ENCODE results near the gene PMS2. TPM values are rescaled to one million over a fixed set of nuclear protein-coding genes. Genes with fewer than 3 reads are reported as not detected.

The PMS2 gene
- total RNA-seq, 1 donor from 2014 or later: 5.6 TPM

DNA sequence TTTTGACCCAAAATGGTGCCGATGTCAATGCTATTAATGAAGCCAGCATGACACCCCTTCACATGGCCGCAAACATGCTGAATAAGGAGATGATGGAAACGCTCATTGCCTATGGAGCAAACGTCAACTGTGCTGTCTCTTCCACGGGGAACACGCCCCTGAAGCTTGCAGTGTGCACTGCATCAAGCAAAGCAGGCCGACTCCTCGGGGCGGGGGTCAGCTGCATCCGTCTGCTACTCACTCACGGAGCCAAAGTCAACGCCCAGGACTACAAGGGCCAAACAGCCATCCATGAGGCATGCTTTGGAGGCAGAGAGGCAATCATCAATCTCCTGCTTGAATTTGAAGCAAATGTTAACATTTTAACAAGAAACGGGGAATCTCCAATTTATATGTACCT, 26.8 kb upstream of the PMS2 start:
- H3K27me3 ChIP-seq (ENCODE audit: low read depth): no peaks in the 10 kb centered on the region
- intact Hi-C loops (cut with micrococcal nuclease): no loop called here

GRCh38 chr7:6035165-6035564, 26.3 kb upstream of the PMS2 start:
- intact Hi-C loops (cut with micrococcal nuclease): no loop called here

More for the DNA sequence above, 26.8 kb upstream of the PMS2 start:
- no peak for DNase-seq
- no peak for TF ChIP-seq CTCF (IDR thresholded peaks at IDR 0.05; ENCODE audit: borderline replicate concordance)
- H3K27ac ChIP-seq (replicated peaks): no peak overlapping the region
- peaks cover 89% of the 10 kb centered on the region for H3K36me3 ChIP-seq
- peaks cover 16% of the 10 kb centered on the region for H3K4me1 ChIP-seq
- H3K9me3 ChIP-seq (replicated peaks): no peaks in the 10 kb centered on the region
- H3K4me3 ChIP-seq: no peak overlapping the region

GRCh38 chr7:6032641-6033040, 23.8 kb upstream of the PMS2 start:
- no peaks in the 10 kb centered on the region for H3K27me3 ChIP-seq (ENCODE audit: low read depth)
- H3K4me3 ChIP-seq: no peak overlapping the region
- DNase-seq: no peak
- peaks cover 81% of the 10 kb centered on the region for H3K36me3 ChIP-seq
- no peak for TF ChIP-seq CTCF (IDR thresholded peaks at IDR 0.05; ENCODE audit: borderline replicate concordance)
- no peaks in the 10 kb centered on the region for H3K9me3 ChIP-seq (replicated peaks)
- peaks cover 17% of the 10 kb centered on the region for H3K4me1 ChIP-seq
- no peak overlapping the region for H3K27ac ChIP-seq (replicated peaks)
- intact Hi-C loops (cut with micrococcal nuclease): no loop called here

More at GRCh38 chr7:6035165-6035564, 26.3 kb upstream of the PMS2 start:
- peaks cover 16% of the 10 kb centered on the region for H3K4me1 ChIP-seq
- no peak for TF ChIP-seq CTCF (IDR thresholded peaks at IDR 0.05; ENCODE audit: borderline replicate concordance)
- H3K27me3 ChIP-seq (ENCODE audit: low read depth): no peaks in the 10 kb centered on the region
- no peak for DNase-seq
- H3K36me3 ChIP-seq: peaks cover 84% of the 10 kb centered on the region
- H3K9me3 ChIP-seq (replicated peaks): no peaks in the 10 kb centered on the region
- H3K4me3 ChIP-seq: no peak overlapping the region
- no peak overlapping the region for H3K27ac ChIP-seq (replicated peaks)

DNA sequence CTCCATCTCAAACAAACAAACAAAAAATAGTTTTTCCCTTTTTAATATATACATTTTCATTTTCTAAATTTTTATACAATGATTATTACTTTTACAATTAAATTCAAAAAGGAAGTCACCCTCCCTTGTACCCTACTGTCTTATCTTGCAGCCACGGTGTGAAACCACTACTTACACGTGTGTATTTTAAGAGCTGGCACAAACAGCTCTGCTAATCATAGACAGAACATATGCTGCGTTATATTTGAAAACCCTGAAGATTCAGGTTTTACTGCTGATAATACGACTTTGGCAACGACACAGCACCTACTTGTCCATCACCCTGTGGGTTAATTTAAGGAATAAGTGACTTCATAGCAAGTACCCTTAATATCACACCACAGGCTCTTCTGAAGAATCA, 23.3 kb upstream of the PMS2 start:
- peaks cover 81% of the 10 kb centered on the region for H3K36me3 ChIP-seq

DNA sequence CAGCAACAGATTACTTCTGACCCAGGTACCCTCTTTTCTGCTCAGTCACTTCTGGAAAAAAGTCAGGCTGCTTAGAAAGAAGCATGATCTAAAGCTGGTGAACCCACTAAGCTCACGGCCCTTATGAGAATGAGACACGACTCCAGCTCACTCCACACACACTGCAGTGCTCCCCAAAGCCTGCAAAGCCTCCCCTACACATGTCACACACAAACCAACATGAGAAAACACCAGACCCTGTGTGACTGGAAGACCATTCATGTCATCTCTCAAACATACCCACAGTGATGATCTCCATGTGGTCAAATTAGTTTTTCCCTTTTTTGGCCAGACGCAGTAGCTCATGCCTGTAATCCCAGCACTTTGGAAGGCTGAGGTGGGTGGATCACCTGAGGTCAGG, 22.7 kb upstream of the PMS2 start:
- no peak for DNase-seq
- no peak for TF ChIP-seq CTCF (IDR thresholded peaks at IDR 0.05; ENCODE audit: borderline replicate concordance)
- no peak overlapping the region for H3K4me3 ChIP-seq
- peaks cover 27% of the 10 kb centered on the region for H3K4me1 ChIP-seq
- no peaks in the 10 kb centered on the region for H3K9me3 ChIP-seq (replicated peaks)
- intact Hi-C loops (cut with micrococcal nuclease): no loop called here
- no peak overlapping the region for H3K27ac ChIP-seq (replicated peaks)
- peaks cover 81% of the 10 kb centered on the region for H3K36me3 ChIP-seq
- H3K27me3 ChIP-seq (ENCODE audit: low read depth): no peaks in the 10 kb centered on the region

More for the DNA sequence above, 23.3 kb upstream of the PMS2 start:
- Histone ChIP-seq H3K27ac (replicated peaks) (no peak overlapping the region), H3K9me3 (replicated peaks) (no peaks in the 10 kb centered on the region), H3K4me1 (peaks cover 21% of the 10 kb centered on the region), H3K27me3 (ENCODE audit: low read depth) (no peaks in the 10 kb centered on the region), H3K4me3 (no peak overlapping the region)
- TF ChIP-seq CTCF (IDR thresholded peaks at IDR 0.05; ENCODE audit: borderline replicate concordance): no peak
- intact Hi-C loops (cut with micrococcal nuclease): no loop called here
- DNase-seq: no peak

- intact Hi-C loops (cut with micrococcal nuclease): no loop called here
- Histone ChIP-seq H3K4me3 (no peak within 1 kb of the TSS), H3K9me3 (replicated peaks) (no peaks in the 10 kb centered on the region), H3K27ac (replicated peaks) (no peak within 1 kb of the TSS), H3K4me1 (peaks cover 32% of the 10 kb centered on the region), H3K36me3 (peaks cover 81% of the 10 kb centered on the region), H3K27me3 (ENCODE audit: low read depth) (no peaks in the 10 kb centered on the region)
- DNase-seq: no peak
- no peak for TF ChIP-seq CTCF (IDR thresholded peaks at IDR 0.05; ENCODE audit: borderline replicate concordance)
Observed at GRCh38 chr7:6030988-6031387, 22.1 kb upstream of the PMS2 start, which contains the start of gene ANKRD61. Gene ANKRD61, plus strand, starts transcription at chr7:6031376. Its CDS starts 0 bp downstream, at chr7:6031376.
